H1 (cell line): Measurements from ENCODE around the gene SEC61A1. TPM values are rescaled to one million over a fixed set of nuclear protein-coding genes. Genes with fewer than 3 reads are reported as not detected.
A peak's percentile ranks its signal among the peaks of the same experiment; 100 is the strongest.

Experiments used
- CTCF ChIA-PET: fragments of 300-600 bp; sonication (Branson Sonifier 250); formaldehyde crosslinking; loops from one replicate; lab custom pipeline; 2021; ENCODE audit not compliant: partially characterized antibody; lab: Charles Lee
- POLR2A ChIA-PET: fragments of 300-600 bp; sonication (Branson Sonifier 250); formaldehyde crosslinking; loops from one replicate; lab custom pipeline; 2021; ENCODE audit warnings: inconsistent platforms; ENCODE audit not compliant: partially characterized antibody; lab: Charles Lee
- DNase-seq, 2 experiments: peaks; one replicate each; pipeline versions ENCODE4 v3.0.0 to v3.0.0-alpha.2; 2010 to 2022; ENCODE audit warnings: low spot score in 2 of 2, low read depth in 1 of 2, mixed read lengths in 1 of 2
- FAIRE-seq: peaks from 2 replicates; lab custom pipeline; 2011; peaks lifted over from hg19 to GRCh38; lab: Jason Lieb, UNC
- H2AFZ ChIP-seq: 2 replicates; pipeline ENCODE4 v1.8.1; 2012; ENCODE audit warnings: low read length, inconsistent platforms
- H2AK5ac ChIP-seq: 2 replicates; pipeline ENCODE4 v1.6.1; 2013; ENCODE audit warnings: low read depth, low read length
- H2BK120ac ChIP-seq: replicated peaks from 2 replicates; pipeline ENCODE3; 2013; ENCODE audit warnings: low read depth, low read length, inconsistent platforms
- H2BK12ac ChIP-seq: 2 replicates; pipeline ENCODE4 v1.6.1; 2013; ENCODE audit warnings: low read depth, low read length
- H2BK15ac ChIP-seq: 2 replicates; pipeline ENCODE4 v1.6.1; 2013; ENCODE audit warnings: low read length
- H2BK20ac ChIP-seq: 2 replicates; pipeline ENCODE4 v1.6.1; 2013; ENCODE audit warnings: low read length
- H2BK5ac ChIP-seq: 2 replicates; pipeline ENCODE4 v1.6.1; 2013; ENCODE audit warnings: low read depth, low read length
- H3K14ac ChIP-seq: 2 replicates; pipeline ENCODE4 v1.6.1; 2013; ENCODE audit warnings: inconsistent platforms; ENCODE audit not compliant: insufficient read length
- H3K18ac ChIP-seq: 2 replicates; pipeline ENCODE4 v1.6.1; 2013; ENCODE audit warnings: low read length; ENCODE audit errors: extremely low read depth
- H3K23ac ChIP-seq: 2 replicates; pipeline ENCODE4 v1.6.1; 2013; ENCODE audit warnings: inconsistent platforms; ENCODE audit not compliant: insufficient read length
- H3K23me2 ChIP-seq: 2 replicates; pipeline ENCODE4 v1.6.1; 2013; ENCODE audit warnings: low read depth, low read length
- H3K27ac ChIP-seq: 2 replicates; pipeline ENCODE4 v1.6.1; 2011; ENCODE audit warnings: low read depth, low read length, inconsistent platforms
- H3K27me3 ChIP-seq, 4 experiments: replicated peaks in 1 of 4; 1 replicate in 1 of 4; 2 replicates in 3 of 4; pipeline versions ENCODE4 v1.6.1 to v1.8.1; 2011 to 2013; ENCODE audit warnings: low read length in 3 of 4, mild to moderate bottlenecking in 3 of 4, inconsistent platforms in 2 of 4, mixed read lengths in 2 of 4, moderate library complexity in 1 of 4; ENCODE audit not compliant: control insufficient read depth in 3 of 4, insufficient read depth in 3 of 4; ENCODE audit errors: extremely low read depth in 1 of 4
- H3K36me3 ChIP-seq, 4 experiments: 2 replicates each; pipeline versions ENCODE4 v1.6.1 to v1.8.1; 2011 to 2013; ENCODE audit warnings: mild to moderate bottlenecking in 4 of 4, low read length in 3 of 4, moderate library complexity in 2 of 4, control low read depth in 1 of 4, inconsistent platforms in 1 of 4; ENCODE audit not compliant: insufficient read depth in 4 of 4, control insufficient read depth in 2 of 4
- H3K4ac ChIP-seq: replicated peaks from 2 replicates; pipeline ENCODE3; 2013; ENCODE audit warnings: low read length, low read depth, mixed read lengths, inconsistent platforms; ENCODE audit not compliant: insufficient read length
- H3K4me1 ChIP-seq, 4 experiments: replicated peaks in 1 of 4; 1 replicate in 1 of 4; 2 replicates in 3 of 4; pipeline versions ENCODE4 v1.6.1 to v1.8.1; 2011 to 2013; ENCODE audit warnings: low read length in 3 of 4, inconsistent platforms in 2 of 4, mixed read lengths in 1 of 4; ENCODE audit not compliant: insufficient read depth in 4 of 4, control insufficient read depth in 3 of 4
- H3K4me2 ChIP-seq, 2 experiments: 2 replicates each; pipeline versions ENCODE4 v1.6.1 to v1.8.1; 2011 to 2013; ENCODE audit warnings: low read depth in 2 of 2, low read length in 2 of 2, control low read depth in 1 of 2, inconsistent platforms in 1 of 2, mild to moderate bottlenecking in 1 of 2; ENCODE audit not compliant: insufficient read depth in 1 of 2
- H3K4me3 ChIP-seq, 4 experiments: fragments of 200-600, 300-600 bp in 1 of 4; sonication (generic), shearing (Covaris generic), sonication (Bioruptor Twin) in 1 of 4; 2 replicates each; pipeline versions ENCODE4 v1.5.1 to v1.8.1; 2011 to 2016; ENCODE audit warnings: low read length in 4 of 4, low read depth in 3 of 4, control low read depth in 2 of 4, inconsistent platforms in 2 of 4, mild to moderate bottlenecking in 2 of 4, mixed read lengths in 1 of 4, moderate library complexity in 1 of 4; ENCODE audit not compliant: insufficient read depth in 2 of 4; ENCODE audit errors: extremely low read depth in 1 of 4
- H3K56ac ChIP-seq: replicated peaks from 2 replicates; pipeline ENCODE3; 2013; ENCODE audit warnings: low read depth, mild to moderate bottlenecking, mixed read lengths, low read length, inconsistent platforms; ENCODE audit not compliant: insufficient read length
- H3K79me1 ChIP-seq: 2 replicates; pipeline ENCODE4 v1.6.1; 2013; ENCODE audit warnings: low read depth, low read length, control low read depth
- H3K79me2 ChIP-seq, 2 experiments: 2 replicates each; pipeline versions ENCODE4 v1.6.1 to v1.8.1; 2012 to 2013; ENCODE audit warnings: low read length in 2 of 2, mild to moderate bottlenecking in 2 of 2, inconsistent platforms in 1 of 2; ENCODE audit not compliant: insufficient read depth in 2 of 2, control insufficient read depth in 1 of 2
- H3K9ac ChIP-seq, 4 experiments: replicated peaks in 1 of 4; 1 replicate in 1 of 4; 2 replicates in 3 of 4; pipeline versions ENCODE4 v1.6.1 to v1.8.1; 2011 to 2013; ENCODE audit warnings: low read depth in 3 of 4, low read length in 3 of 4, control low read depth in 2 of 4, mild to moderate bottlenecking in 2 of 4, moderate library complexity in 2 of 4, inconsistent platforms in 1 of 4; ENCODE audit errors: extremely low read depth in 1 of 4
- H3K9me3 ChIP-seq, 2 experiments: 2 replicates each; pipeline versions ENCODE4 v1.6.1 to v1.8.1; 2012 to 2013; ENCODE audit warnings: mild to moderate bottlenecking in 2 of 2, moderate library complexity in 2 of 2, control low read depth in 1 of 2, inconsistent platforms in 1 of 2, low read depth in 1 of 2, low read length in 1 of 2, mixed read lengths in 1 of 2; ENCODE audit not compliant: insufficient read depth in 2 of 2
- H4K20me1 ChIP-seq, 2 experiments: replicated peaks in 1 of 2; 2 replicates each; pipeline versions ENCODE3 to v1.8.1; 2011 to 2013; ENCODE audit warnings: inconsistent platforms in 2 of 2, low read length in 2 of 2, mild to moderate bottlenecking in 1 of 2; ENCODE audit not compliant: insufficient read depth in 2 of 2, control insufficient read depth in 1 of 2
- H4K5ac ChIP-seq: 2 replicates; pipeline ENCODE4 v1.6.1; 2013; ENCODE audit warnings: low read length, low read depth, mixed read lengths, inconsistent platforms; ENCODE audit not compliant: insufficient read length
- H4K8ac ChIP-seq: 2 replicates; pipeline ENCODE4 v1.8.0; 2013; ENCODE audit warnings: mild to moderate bottlenecking, moderate library complexity, low read length, inconsistent platforms; ENCODE audit not compliant: insufficient read depth; ENCODE audit errors: extremely low read depth
- H4K91ac ChIP-seq: replicated peaks from 2 replicates; pipeline ENCODE3; 2013; ENCODE audit warnings: low read length, mixed read lengths, inconsistent platforms; ENCODE audit not compliant: insufficient read length
- SAP30 ChIP-seq: fragments of 300-600 bp; sonication (generic); IDR thresholded peaks from 2 replicates; pipeline ENCODE4 v1.7.1; 2012; ENCODE audit warnings: low read length, moderate library complexity, mild to moderate bottlenecking, inconsistent platforms; ENCODE audit not compliant: insufficient read depth, insufficient replicate concordance
- SIRT6 ChIP-seq: IDR thresholded peaks from one replicate; pipeline ENCODE4 v1.7.1; 2012; ENCODE audit warnings: low read length, inconsistent platforms
- SUZ12 ChIP-seq: fragments of 200-600 bp; sonication (generic); IDR thresholded peaks from 2 replicates; pipeline ENCODE4 v1.6.1; 2012; ENCODE audit warnings: mild to moderate bottlenecking, inconsistent platforms, low read length, moderate library complexity, mixed read lengths
- WGBS, 2 experiments: shearing (Covaris generic) in 1 of 2; methylation state at CpG; one replicate each; pipeline versions ENCODE4 v1.1.6 to v1.1.7; 2013 to 2015; ENCODE audit warnings: low lambda C conversion rate in 2 of 2, mixed read lengths in 2 of 2, inconsistent platforms in 1 of 2, low coverage in 1 of 2, missing lambda C conversion rate in 1 of 2; ENCODE audit not compliant: insufficient replicate concordance in 2 of 2, insufficient coverage in 1 of 2, insufficient read length in 1 of 2; ENCODE audit errors: extremely low coverage in 1 of 2, missing lambda C conversion rate in 1 of 2; 5-methylcytosine and 5-hydroxymethylcytosine counted together
- polyA plus RNA-seq, 7 experiments: library from polyadenylated mRNA; depleted of rRNA in 3 of 7; stranded (reverse) in 5 of 7; unstranded in 2 of 7; fragments of >200 nt in 5 of 7; fragments of 200-250 nt in 2 of 7; gene quantifications; 1 replicate in 5 of 7; 2 replicates in 1 of 7; 4 replicates in 1 of 7; pipeline versions ENCODE4 v1.2.1 to v1.2.3, GENCODE V29; 2011 to 2013; ENCODE audit warnings: missing spikeins in 2 of 7, mixed read lengths in 2 of 7
- total RNA-seq: library from RNA; stranded (reverse); fragmentation: NEBNext Ultra II Directional; extraction: Animal tissue kit (Norgen Biotek cat#: 25700); gene quantifications from 2 replicates; pipeline ENCODE4 v1.2.1, GENCODE V29; 2021

SEC61A1 gene
- total and polyA plus RNA-seq, 2 of the 8 experiments (the other 6 are each of a cell fraction or from before 2014, with no cell fraction given), result 133 to 165 TPM

DNA sequence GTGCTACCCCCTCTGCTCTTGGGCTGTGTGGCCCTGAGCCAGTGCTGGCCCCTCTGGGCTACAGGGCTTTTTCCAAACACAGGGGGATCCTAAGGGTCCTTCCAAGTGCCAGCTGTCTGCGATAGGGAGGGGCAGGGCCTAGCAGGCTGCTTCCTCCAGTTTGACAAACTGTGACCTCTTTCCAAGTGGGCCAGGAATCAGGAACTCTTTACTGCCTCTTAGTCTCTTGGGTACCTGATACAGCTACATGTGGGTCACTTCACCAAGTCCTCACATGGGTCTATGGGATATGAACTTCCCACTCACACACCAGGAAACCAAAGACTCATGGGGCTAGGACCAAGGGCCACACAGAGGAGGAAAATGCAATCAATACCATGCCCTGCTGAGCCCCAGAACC is 25.4 kb downstream of the SEC61A1 start:
- ChIA-PET POLR2A (interaction anchor here (1.2 to 1.7 kb wide), 2 partner anchors 15 to 46 kb away, joined by 3 to 8 read pairs; partner anchors contain the start of gene RUVBL1), CTCF (interaction anchor here (0.5 to 3.1 kb wide), 4 partner anchors 11 to 405 kb away, joined by 3 to 11 read pairs (median 4); no protein-coding TSS in a partner anchor)
- Histone ChIP-seq H3K79me1 (no peaks in the 10 kb centered on the region; the same call in 1 of the 2 replicates), H3K9me3 (no peaks in the 10 kb centered on the region), H3K4ac (no peak overlapping the region), H3K27ac (no peak overlapping the region), H3K14ac (no peak overlapping the region), H2BK120ac (no peak overlapping the region), H4K91ac (no peak overlapping the region), H2BK5ac (no peak overlapping the region), H2AK5ac (no peak overlapping the region), H3K9ac (no peak overlapping the region), H2BK20ac (no peak overlapping the region), H3K4me3 (peak overlapping the region in 1 of 4 experiments; percentile 62; a peak in 1 of 8 replicates), H2BK15ac (no peak overlapping the region), H3K4me2 (peak overlapping the region; percentile 85 to 87), H4K8ac (no peak overlapping the region), H3K36me3 (peaks cover 5 to 36% (median 17%) of the 10 kb centered on the region in 4 experiments), H3K56ac (no peak overlapping the region), H4K20me1 (peaks cover 20 to 33% of the 10 kb centered on the region in 2 experiments), H3K4me1 (peaks cover 5 to 22% (median 14%) of the 10 kb centered on the region in 4 experiments), H3K79me2 (no peaks in the 10 kb centered on the region), H3K18ac (no peak overlapping the region), H2BK12ac (no peak overlapping the region), H3K23me2 (peaks cover 9% of the 10 kb centered on the region; the same call in 1 of the 2 replicates), H3K27me3 (peaks cover 0 to 9% (median 4%) of the 10 kb centered on the region in 4 experiments; a peak in 5 of 7 replicates), H4K5ac (no peak overlapping the region), H2AFZ (no peak overlapping the region), H3K23ac (no peak overlapping the region)
- WGBS, 2 experiments, result 56% methylated on average over 1 of the region's 1 CpG; no CpG with 5 or more reads in 1 of the 2 experiments
- FAIRE-seq (no peak), DNase-seq (no peak)
- no peak for TF ChIP-seq SUZ12
- no peak for TF ChIP-seq SAP30
- TF ChIP-seq SIRT6, result no peak
